ENCODE measurements around the gene B3GNT7.
A peak's percentile ranks its signal among the peaks of the same experiment; 100 is the strongest.
"Not testable (repeated sequence)": the region's sequence is repeated elsewhere in the genome, so short reads cannot be mapped to it uniquely, and the experiment has no call there.

B3GNT7 gene

GRCh38 chr2:231395188-231396057, at the start of gene B3GNT7:
TSS of gene B3GNT7 (plus strand) at chr2:231395710. CDS start at chr2:231395804, 94 bp downstream.
- DNase-seq (ENCODE audit: low read depth), result no peak

GRCh38 chr2:231347081-231347480, 48.4 kb upstream of the B3GNT7 start:
- DNase-seq (ENCODE audit: low read depth), result no peak

- no peak for DNase-seq (ENCODE audit: low read depth)
Measured at GRCh38 chr2:231347638-231348037, 47.9 kb upstream of the B3GNT7 start.

GRCh38 chr2:231348173-231348572, 47.3 kb upstream of the B3GNT7 start:
- no peak for DNase-seq (ENCODE audit: low read depth)

- no peak for DNase-seq (ENCODE audit: low read depth)
Measured at GRCh38 chr2:231348704-231349373, 46.7 kb upstream of the B3GNT7 start.

GRCh38 chr2:231349374-231349735, 46.2 kb upstream of the B3GNT7 start:
- not testable (repeated sequence) for DNase-seq (ENCODE audit: low read depth)

- no peak for DNase-seq (ENCODE audit: low read depth)
Measured at GRCh38 chr2:231351648-231352047, 43.9 kb upstream of the B3GNT7 start.

GRCh38 chr2:231353469-231353868, 42.0 kb upstream of the B3GNT7 start:
- no peak for DNase-seq (ENCODE audit: low read depth)

- no peak for DNase-seq (ENCODE audit: low read depth)
Measured at GRCh38 chr2:231355508-231356465, 39.7 kb upstream of the B3GNT7 start.

- DNase-seq (ENCODE audit: low read depth), result no peak
Measured at GRCh38 chr2:231356466-231356844, 39.1 kb upstream of the B3GNT7 start.

- no peak for DNase-seq (ENCODE audit: low read depth)
Measured at GRCh38 chr2:231357048-231357447, 38.5 kb upstream of the B3GNT7 start.

- DNase-seq (ENCODE audit: low read depth), result no peak
Measured at GRCh38 chr2:231357931-231358330, 37.6 kb upstream of the B3GNT7 start.

- no peak for DNase-seq (ENCODE audit: low read depth)
Measured at GRCh38 chr2:231359441-231359840, 36.1 kb upstream of the B3GNT7 start.

GRCh38 chr2:231359948-231360347, 35.6 kb upstream of the B3GNT7 start:
- no peak for DNase-seq (ENCODE audit: low read depth)

GRCh38 chr2:231360401-231360800, 35.1 kb upstream of the B3GNT7 start:
- DNase-seq (ENCODE audit: low read depth), result no peak

- no peak for DNase-seq (ENCODE audit: low read depth)
Measured at GRCh38 chr2:231360881-231361371, 34.6 kb upstream of the B3GNT7 start.

GRCh38 chr2:231361701-231362554, 33.6 kb upstream of the B3GNT7 start:
- peak; percentile 4 for DNase-seq (ENCODE audit: low read depth)

GRCh38 chr2:231362555-231363184, 32.8 kb upstream of the B3GNT7 start:
- no peak for DNase-seq (ENCODE audit: low read depth)

GRCh38 chr2:231364061-231364460, 31.4 kb upstream of the B3GNT7 start:
- no peak for DNase-seq (ENCODE audit: low read depth)

- no peak for DNase-seq (ENCODE audit: low read depth)
Measured at GRCh38 chr2:231364961-231365810, 30.3 kb upstream of the B3GNT7 start.
